Subcutaneous abdominal adipose tissue (tissue), 5 donors: ENCODE data around the gene AP3B1.

Source experiments
- H3K27ac ChIP-seq: one replicate; pipeline ENCODE4 v1.7.0; 2013; ENCODE audit warnings: low read depth, mild to moderate bottlenecking, inconsistent platforms, low read length, moderate library complexity
- H3K27me3 ChIP-seq, 5 donors: one replicate each; pipeline ENCODE4 v1.7.0; 2013; ENCODE audit warnings: low read length in 5 of 5, inconsistent platforms in 1 of 5; ENCODE audit not compliant: control insufficient read depth in 5 of 5, insufficient read depth in 4 of 5
- H3K36me3 ChIP-seq, 5 donors: one replicate each; pipeline ENCODE4 v1.7.0; 2013; ENCODE audit warnings: low read length in 5 of 5; ENCODE audit not compliant: control insufficient read depth in 5 of 5, insufficient read depth in 5 of 5
- H3K4me1 ChIP-seq, 5 donors: one replicate each; pipeline ENCODE4 v1.7.0; 2013; ENCODE audit warnings: low read length in 5 of 5, mild to moderate bottlenecking in 3 of 5, moderate library complexity in 1 of 5; ENCODE audit not compliant: control insufficient read depth in 5 of 5, insufficient read depth in 5 of 5
- H3K4me3 ChIP-seq, 5 donors: one replicate each; pipeline ENCODE4 v1.7.0; 2013; ENCODE audit warnings: low read length in 5 of 5, low read depth in 1 of 5
- H3K9ac ChIP-seq, 5 donors: one replicate each; pipeline ENCODE4 v1.7.0; 2013; ENCODE audit warnings: low read length in 5 of 5, mild to moderate bottlenecking in 4 of 5, moderate library complexity in 3 of 5
- H3K9me3 ChIP-seq, 5 donors: one replicate each; pipeline ENCODE4 v1.7.0; 2013; ENCODE audit warnings: low read length in 5 of 5; ENCODE audit not compliant: control insufficient read depth in 5 of 5
- donor health status: healthy.
- donor health status: healthy.
- donor health status: healthy.
- donor health status: healthy.
- donor health status: healthy.

AP3B1 gene

DNA sequence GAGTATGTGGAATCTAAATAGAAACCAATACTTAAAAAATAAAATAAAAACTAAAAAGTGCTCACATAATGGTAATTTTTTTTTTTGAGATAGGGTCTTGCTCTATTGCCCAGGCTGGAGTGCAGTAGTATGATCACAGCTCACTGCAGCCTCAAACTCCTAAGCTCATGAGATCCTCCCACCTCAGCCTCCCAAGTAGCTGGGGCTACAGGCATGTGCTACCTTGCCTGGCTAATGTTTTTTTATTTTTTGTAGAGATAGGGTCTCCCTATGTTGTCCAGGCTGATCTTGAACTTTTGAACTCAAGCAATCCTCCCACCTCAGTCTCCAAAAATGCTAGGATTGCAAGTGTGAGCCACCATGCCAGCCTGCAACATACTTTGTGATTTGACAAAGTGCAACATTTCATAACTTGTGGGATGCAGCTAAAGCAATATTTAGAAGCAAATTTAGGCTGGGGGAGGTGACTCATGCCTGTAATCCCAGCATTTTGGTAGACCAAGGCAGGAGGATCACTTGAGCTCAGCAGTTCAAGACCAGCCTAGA is 18.4 kb downstream of the AP3B1 start:
- H3K9me3 ChIP-seq, result no peaks in the 10 kb centered on the region
- H3K4me3 ChIP-seq, result no peak overlapping the region
- peaks cover 0 to 6% (median 4%) of the 10 kb centered on the region in 5 donors for H3K4me1 ChIP-seq
- no peaks in the 10 kb centered on the region for H3K27me3 ChIP-seq
- H3K36me3 ChIP-seq, result no peaks in the 10 kb centered on the region
- no peak overlapping the region for H3K27ac ChIP-seq
- no peak overlapping the region for H3K9ac ChIP-seq

DNA sequence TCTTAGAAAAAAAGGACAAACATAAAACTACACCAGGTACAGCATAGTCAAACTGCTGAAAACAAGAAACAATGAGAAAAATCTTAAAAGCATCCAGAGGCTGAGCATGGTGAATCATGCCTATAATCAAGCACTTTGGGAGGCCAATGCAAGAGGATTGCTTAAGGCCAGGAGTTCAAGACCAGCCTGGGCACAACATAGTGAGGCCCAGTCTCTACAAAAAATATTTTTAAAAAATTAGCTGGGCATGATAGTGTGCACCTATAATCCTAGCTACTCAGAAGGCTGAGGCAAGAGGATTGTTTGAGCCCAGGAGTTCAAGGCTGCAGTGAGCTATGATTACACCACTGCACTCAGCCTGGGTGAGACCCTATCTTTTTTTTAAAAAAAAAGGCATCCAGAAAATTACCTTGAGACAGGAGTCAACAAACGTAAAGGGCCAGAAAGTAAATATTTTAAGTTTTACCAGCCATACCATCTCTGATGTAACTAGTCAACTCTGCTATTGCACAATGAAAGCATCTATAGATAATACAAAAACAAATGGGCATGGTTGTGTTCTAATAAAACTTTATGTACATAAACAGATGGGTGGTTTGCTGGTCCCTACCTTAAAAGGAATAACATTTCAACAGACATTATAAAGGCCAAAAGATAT is 19.8 kb downstream of the AP3B1 start:
- H3K9ac ChIP-seq, result no peak overlapping the region
- no peak overlapping the region for H3K27ac ChIP-seq
- H3K4me1 ChIP-seq, result no peaks in the 10 kb centered on the region
- H3K9me3 ChIP-seq, result no peaks in the 10 kb centered on the region
- H3K36me3 ChIP-seq, result no peaks in the 10 kb centered on the region
- H3K4me3 ChIP-seq, result no peak overlapping the region
- H3K27me3 ChIP-seq, result no peaks in the 10 kb centered on the region

DNA sequence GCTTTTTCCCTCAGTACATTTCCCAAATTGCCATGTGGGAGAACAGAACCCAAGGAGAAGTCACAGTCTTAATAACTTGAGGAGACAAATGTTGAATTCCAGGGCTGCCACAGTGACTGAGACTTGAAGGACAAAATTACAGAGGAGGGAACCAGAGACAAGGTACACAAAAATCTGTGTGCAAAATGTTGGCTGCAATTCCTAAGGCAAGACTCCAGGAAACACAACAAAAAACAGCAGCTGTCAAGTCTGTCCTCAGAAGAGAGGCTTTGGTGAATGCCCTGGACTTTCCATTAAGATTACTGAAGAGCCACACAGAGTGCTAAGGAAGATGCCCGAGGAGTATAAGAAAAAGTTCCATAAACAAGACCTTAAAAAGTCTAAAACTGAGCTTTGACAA is 21.1 kb downstream of the AP3B1 start:
- Histone ChIP-seq H3K36me3 (no peaks in the 10 kb centered on the region), H3K4me3 (no peak overlapping the region), H3K27me3 (no peaks in the 10 kb centered on the region), H3K9me3 (no peaks in the 10 kb centered on the region), H3K4me1 (no peaks in the 10 kb centered on the region), H3K9ac (no peak overlapping the region), H3K27ac (no peak overlapping the region)

DNA sequence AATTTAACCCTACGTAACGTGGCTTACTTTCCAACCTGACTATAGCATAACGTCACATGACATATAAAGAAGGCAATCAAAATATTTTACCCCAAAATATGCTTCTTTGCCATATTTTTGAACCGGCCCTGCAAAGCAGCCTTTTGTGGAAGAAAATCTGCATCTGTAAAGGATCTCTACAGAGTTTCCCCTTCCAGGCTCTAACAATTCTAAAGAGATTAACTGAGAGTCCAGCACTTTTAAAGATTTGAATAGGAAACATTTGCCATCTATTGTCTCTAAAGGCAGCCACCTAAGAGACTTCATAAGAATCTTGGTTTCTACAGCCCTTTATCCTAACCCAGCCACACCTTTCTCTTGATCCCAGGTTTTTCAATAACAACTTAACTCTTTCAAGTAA is 22.7 kb downstream of the AP3B1 start:
- H3K9ac ChIP-seq, result no peak overlapping the region

DNA sequence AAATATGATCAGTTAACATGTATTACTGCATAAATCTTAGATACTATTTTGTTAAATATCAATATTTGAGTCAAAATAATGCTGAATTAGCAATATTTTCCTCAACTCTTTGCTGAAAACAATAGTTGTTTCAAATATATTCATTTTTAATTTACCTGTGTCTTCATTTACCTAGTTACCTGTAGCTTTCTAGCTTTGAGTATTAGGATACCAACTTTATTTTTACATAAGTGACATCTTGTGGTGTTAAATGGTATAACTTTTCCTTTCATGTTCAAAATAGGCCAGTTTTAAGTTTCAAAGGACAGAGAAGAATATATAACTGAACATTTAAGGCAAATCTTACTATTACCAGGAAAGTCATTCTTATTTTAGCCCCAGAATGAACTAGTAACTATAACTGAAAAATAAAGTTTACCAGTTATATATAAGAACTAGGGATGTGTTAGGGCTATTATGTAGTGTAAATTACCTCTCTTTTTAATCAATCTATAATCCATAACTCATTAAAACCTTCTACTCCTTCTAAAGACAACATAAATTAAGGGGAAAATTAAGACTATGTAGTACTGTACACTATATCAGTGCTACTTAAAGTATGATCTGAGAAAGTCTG is 25.3 kb downstream of the AP3B1 start:
- no peak overlapping the region for H3K4me3 ChIP-seq
- no peak overlapping the region for H3K9ac ChIP-seq
- H3K4me1 ChIP-seq, result no peaks in the 10 kb centered on the region
- no peak overlapping the region for H3K27ac ChIP-seq
- H3K27me3 ChIP-seq, result no peaks in the 10 kb centered on the region
- no peaks in the 10 kb centered on the region for H3K9me3 ChIP-seq
- peaks cover 6 to 18% (median 11%) of the 10 kb centered on the region in 5 donors for H3K36me3 ChIP-seq

More for the DNA sequence above, 22.7 kb downstream of the AP3B1 start:
- no peaks in the 10 kb centered on the region for H3K4me1 ChIP-seq
- no peaks in the 10 kb centered on the region for H3K9me3 ChIP-seq
- H3K4me3 ChIP-seq, result no peak overlapping the region
- H3K27me3 ChIP-seq, result no peaks in the 10 kb centered on the region
- no peak overlapping the region for H3K27ac ChIP-seq
- H3K36me3 ChIP-seq, result no peaks in the 10 kb centered on the region

DNA sequence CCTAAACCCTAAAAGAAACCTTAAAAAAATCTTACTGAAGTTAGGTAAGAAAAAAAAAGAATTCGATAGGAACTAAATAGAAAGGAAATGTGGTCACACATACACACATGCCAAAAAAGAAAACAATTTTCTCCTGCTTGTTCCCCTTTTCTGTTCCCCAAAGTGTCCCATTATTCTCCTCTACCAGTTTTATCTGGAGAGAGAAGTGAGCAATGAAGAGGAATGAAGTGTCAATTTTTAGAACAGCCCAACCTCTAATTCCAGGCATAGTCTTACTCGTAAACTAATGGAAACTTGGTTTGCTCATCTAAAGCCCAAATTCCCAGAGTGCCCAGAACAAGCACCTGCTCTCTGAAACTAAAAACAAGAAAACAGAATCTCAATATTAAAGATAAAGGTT is 26.1 kb downstream of the AP3B1 start:
- no peaks in the 10 kb centered on the region for H3K4me1 ChIP-seq
- H3K4me3 ChIP-seq, result no peak overlapping the region
- no peaks in the 10 kb centered on the region for H3K9me3 ChIP-seq
- H3K9ac ChIP-seq, result no peak overlapping the region
- H3K27ac ChIP-seq, result no peak overlapping the region
- H3K36me3 ChIP-seq, result peaks cover 9 to 19% (median 17%) of the 10 kb centered on the region in 5 donors
- no peaks in the 10 kb centered on the region for H3K27me3 ChIP-seq

DNA sequence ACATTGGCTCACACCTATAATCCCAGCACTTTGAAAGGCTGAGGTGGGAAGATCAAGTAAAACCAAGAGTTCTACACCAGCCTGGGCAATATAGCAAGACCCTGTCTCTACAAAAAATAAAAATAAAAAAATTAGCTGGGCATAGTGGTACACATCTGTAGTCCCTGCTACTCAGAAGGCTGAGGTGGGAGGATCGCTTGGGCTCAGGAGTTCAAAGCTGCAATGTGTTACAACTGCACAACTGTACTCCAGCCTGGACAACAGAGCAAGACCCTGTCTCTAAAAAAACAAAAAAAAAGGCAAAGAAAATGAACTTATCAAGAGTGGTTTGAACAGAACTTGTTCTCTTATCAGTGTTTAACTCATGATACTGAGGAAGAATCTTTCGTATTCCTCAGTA is 29.3 kb downstream of the AP3B1 start:
- no peaks in the 10 kb centered on the region for H3K27me3 ChIP-seq
- H3K9ac ChIP-seq, result no peak overlapping the region
- H3K4me1 ChIP-seq, result no peaks in the 10 kb centered on the region
- no peak overlapping the region for H3K4me3 ChIP-seq
- H3K36me3 ChIP-seq, result peaks cover 13 to 26% (median 18%) of the 10 kb centered on the region in 5 donors
- no peak overlapping the region for H3K27ac ChIP-seq
- no peaks in the 10 kb centered on the region for H3K9me3 ChIP-seq

DNA sequence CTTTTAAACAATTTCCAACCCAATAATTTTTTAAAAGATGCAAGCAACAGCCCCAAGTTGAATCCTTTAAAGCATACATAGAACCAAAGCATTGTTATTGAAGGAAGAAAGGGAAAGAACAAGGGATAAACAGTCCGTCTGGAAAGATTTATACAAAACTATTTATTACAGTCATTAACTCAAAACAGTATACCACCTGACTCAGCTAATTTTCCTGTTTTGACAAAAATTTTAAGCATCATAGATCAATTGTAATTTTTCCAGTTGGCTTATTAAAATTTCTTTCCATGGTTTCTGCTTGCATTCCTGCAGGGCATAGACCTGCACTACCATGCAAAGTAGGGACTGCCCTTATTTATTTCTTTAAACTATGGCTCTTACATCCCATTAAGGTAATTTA is 29.9 kb downstream of the AP3B1 start:
- H3K4me3 ChIP-seq, result no peak overlapping the region
- no peaks in the 10 kb centered on the region for H3K9me3 ChIP-seq
- H3K4me1 ChIP-seq, result no peaks in the 10 kb centered on the region
- H3K9ac ChIP-seq, result no peak overlapping the region
- no peak overlapping the region for H3K27ac ChIP-seq
- no peaks in the 10 kb centered on the region for H3K27me3 ChIP-seq
- peaks cover 13 to 26% (median 18%) of the 10 kb centered on the region in 5 donors for H3K36me3 ChIP-seq

DNA sequence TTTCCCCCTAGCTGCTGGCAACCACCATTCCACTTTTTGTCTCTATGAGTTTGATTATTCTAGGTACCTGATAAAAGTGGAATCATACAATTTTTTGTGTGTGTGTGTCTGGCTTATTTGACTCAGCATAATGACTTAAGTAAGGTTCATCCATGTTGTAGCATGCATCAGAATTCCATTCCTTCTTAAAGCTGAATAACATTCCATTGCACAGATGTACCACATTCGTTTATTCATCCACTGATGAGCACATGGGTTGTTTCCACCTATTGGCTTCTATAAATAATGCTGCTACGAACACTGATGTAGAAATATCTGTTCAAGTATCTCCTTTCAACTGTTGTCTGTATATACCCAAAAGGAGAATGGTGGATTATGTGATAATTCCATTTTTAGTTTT is 33.7 kb downstream of the AP3B1 start:
- Histone ChIP-seq H3K4me1 (no peaks in the 10 kb centered on the region), H3K36me3 (peaks cover 10 to 19% (median 13%) of the 10 kb centered on the region in 5 donors), H3K4me3 (no peak overlapping the region), H3K9ac (no peak overlapping the region), H3K27ac (no peak overlapping the region), H3K9me3 (no peaks in the 10 kb centered on the region), H3K27me3 (no peaks in the 10 kb centered on the region)

DNA sequence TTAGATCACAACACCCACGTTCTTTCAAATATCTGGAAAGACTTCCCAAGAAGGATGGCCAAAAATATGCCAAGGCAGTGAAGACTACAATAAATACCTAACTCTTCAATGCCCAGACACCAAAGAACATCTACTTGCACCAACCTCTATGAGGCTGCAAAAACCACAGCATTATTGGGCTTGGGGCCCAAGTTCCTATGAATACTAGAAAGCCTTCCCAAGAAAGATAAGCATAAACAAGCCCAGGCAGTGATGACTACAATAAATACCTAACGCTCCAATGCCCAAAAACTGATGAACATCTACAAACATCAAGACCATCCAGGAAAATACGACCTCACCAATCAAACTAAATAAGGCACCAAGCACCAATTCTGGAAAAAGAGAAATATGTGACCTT is 41.3 kb downstream of the AP3B1 start:
- H3K36me3 ChIP-seq, result peaks cover 0 to 3% (median 3%) of the 10 kb centered on the region in 5 donors
- no peaks in the 10 kb centered on the region for H3K27me3 ChIP-seq
- no peaks in the 10 kb centered on the region for H3K9me3 ChIP-seq
- H3K9ac ChIP-seq, result no peak overlapping the region
- H3K4me3 ChIP-seq, result no peak overlapping the region
- peaks cover 0 to 3% (median 0%) of the 10 kb centered on the region in 5 donors for H3K4me1 ChIP-seq
- H3K27ac ChIP-seq, result no peak overlapping the region
